D721Med (cell line): Measurements from ENCODE around the gene GOSR2.

ENCODE experiments used
- DNase-seq: peaks from one replicate; pipeline ENCODE4 v3.0.0; 2011; ENCODE audit warnings: low spot score; ENCODE audit not compliant: insufficient read length
- FAIRE-seq: peaks from 2 replicates; lab custom pipeline; 2011; peaks lifted over from hg19 to GRCh38; lab: Jason Lieb, UNC
- CTCF ChIP-seq: IDR thresholded peaks from 2 replicates; pipeline ENCODE4 v1.5.1; 2012; ENCODE audit warnings: mild to moderate bottlenecking, control low read depth; ENCODE audit not compliant: insufficient read depth; ENCODE audit errors: missing control alignments

The GOSR2 gene

GRCh38 chr17:46885415-46886309 lies 37.3 kb upstream of the GOSR2 start:
- no peak for FAIRE-seq
- DNase-seq = no peak
- no peak for TF ChIP-seq CTCF

- no peak for DNase-seq
- no peak for FAIRE-seq
- no peak for TF ChIP-seq CTCF
These were observed 36.7 kb upstream of the GOSR2 start for GRCh38 chr17:46886310-46886663.

GRCh38 chr17:46887717-46888116 lies 35.2 kb upstream of the GOSR2 start:
- no peak for DNase-seq
- FAIRE-seq = no peak
- no peak for TF ChIP-seq CTCF

GRCh38 chr17:46888727-46889126 lies 34.2 kb upstream of the GOSR2 start:
- FAIRE-seq = no peak
- no peak for DNase-seq
- TF ChIP-seq CTCF = no peak

- no peak for DNase-seq
- FAIRE-seq = no peak
- TF ChIP-seq CTCF = no peak
These were observed 33.4 kb upstream of the GOSR2 start for GRCh38 chr17:46889519-46889918.

GRCh38 chr17:46889992-46890564 lies 32.9 kb upstream of the GOSR2 start:
- FAIRE-seq = no peak
- no peak for DNase-seq
- no peak for TF ChIP-seq CTCF

- no peak for FAIRE-seq
- TF ChIP-seq CTCF = no peak
These were observed 32.3 kb upstream of the GOSR2 start for GRCh38 chr17:46890638-46891037.

More at GRCh38 chr17:46890638-46891037, 32.3 kb upstream of the GOSR2 start:
- DNase-seq = no peak
